T-helper 1 cell treated with Interleukin-12 subunit alpha and Interleukin-12 subunit beta and Interleukin-4 antibody, amounts not matched to agents 30 μg/mL and 1 μg/mL, for 36 hours (primary cell): ENCODE measurements around the gene MRPL54.
"Not testable (repeated sequence)": the region's sequence is repeated elsewhere in the genome, so short reads cannot be mapped to it uniquely, and the experiment has no call there.

Experiments used
- H3K27ac Mint-ChIP-seq: one replicate; pipeline ENCODE4 v1.8.0; 2021; ENCODE audit warnings: mild to moderate bottlenecking, mixed read lengths
- H3K27me3 Mint-ChIP-seq: one replicate; pipeline ENCODE4 v1.8.0; 2021; ENCODE audit warnings: low read depth, mixed read lengths
- H3K36me3 Mint-ChIP-seq: one replicate; pipeline ENCODE4 v1.8.0; 2021; ENCODE audit warnings: low read depth, mixed read lengths
- H3K4me1 Mint-ChIP-seq: one replicate; pipeline ENCODE4 v1.8.0; 2021; ENCODE audit warnings: low read depth, mixed read lengths
- H3K4me3 Mint-ChIP-seq: one replicate; pipeline ENCODE4 v1.8.0; 2021; ENCODE audit warnings: mild to moderate bottlenecking, moderate library complexity, mixed read lengths
- H3K9me3 Mint-ChIP-seq: one replicate; pipeline ENCODE4 v1.8.0; 2021; ENCODE audit warnings: mixed read lengths

The MRPL54 gene

GRCh38 chr19:3814648-3815047 lies 52.2 kb downstream of the MRPL54 start:
- H3K4me3 Mint-ChIP-seq, result no peak overlapping the region
- peak overlapping the region; percentile 75 for H3K27ac Mint-ChIP-seq
- no peaks in the 10 kb centered on the region for H3K27me3 Mint-ChIP-seq
- peaks cover 2% of the 10 kb centered on the region for H3K36me3 Mint-ChIP-seq
- no peaks in the 10 kb centered on the region for H3K9me3 Mint-ChIP-seq
- H3K4me1 Mint-ChIP-seq, result peaks cover 30% of the 10 kb centered on the region

DNA sequence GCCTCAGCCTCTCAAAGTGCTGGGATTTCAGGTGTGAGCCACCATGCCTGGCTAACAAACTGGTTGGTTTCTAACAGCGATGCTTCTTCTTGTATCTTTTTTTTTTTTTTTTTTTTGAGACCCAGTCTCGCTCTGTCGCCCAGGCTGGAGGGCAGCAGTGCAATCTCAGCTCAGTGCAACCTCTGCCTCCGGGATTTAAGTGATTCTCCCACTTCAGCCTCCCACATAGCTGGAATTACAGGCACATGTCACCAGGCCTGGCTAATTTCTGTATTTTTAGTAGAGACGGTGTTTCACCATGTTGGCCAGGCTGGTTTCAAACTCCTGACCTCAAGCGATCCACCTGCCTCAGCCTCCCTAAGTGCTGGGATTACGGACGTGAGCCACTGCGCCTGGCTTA lies 53.7 kb downstream of the MRPL54 start:
- not testable (repeated sequence) for H3K4me3 Mint-ChIP-seq, H3K27ac Mint-ChIP-seq, H3K36me3 Mint-ChIP-seq, H3K27me3 Mint-ChIP-seq, H3K9me3 Mint-ChIP-seq
- H3K4me1 Mint-ChIP-seq, result peaks cover 30% of the 10 kb centered on the region

DNA sequence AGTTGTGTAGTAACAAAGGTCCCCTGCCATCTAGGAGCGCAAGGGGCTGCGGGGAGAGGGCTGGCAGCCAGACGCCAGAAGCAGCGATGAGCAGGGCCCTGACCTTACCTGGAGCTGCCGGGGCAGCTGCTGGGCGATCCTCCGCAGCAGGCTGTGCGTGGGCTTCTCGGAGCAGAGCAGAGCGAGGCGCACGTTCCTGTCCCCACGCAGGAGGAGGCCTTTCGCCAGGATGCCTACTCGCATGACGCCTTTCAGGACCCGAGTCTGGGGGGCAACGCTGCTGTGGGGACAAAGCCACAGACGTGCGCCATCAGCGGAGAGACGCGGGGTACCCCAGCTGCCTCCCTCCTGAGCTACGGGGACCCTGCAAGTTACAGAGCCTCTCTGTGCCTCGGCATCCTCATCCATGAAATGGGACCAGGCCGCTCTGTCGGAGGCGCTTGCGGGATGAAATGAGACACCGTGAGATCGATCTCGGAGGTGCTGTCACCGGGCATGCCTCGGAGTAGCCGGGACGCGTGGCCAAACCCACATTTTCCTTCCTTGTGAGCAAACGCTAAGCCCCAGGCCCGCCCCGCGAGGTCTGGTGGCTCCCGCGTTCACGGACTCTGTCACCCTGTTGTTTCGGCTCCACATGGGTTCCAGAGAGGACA lies 54.2 kb downstream of the MRPL54 start:
- peaks cover 32% of the 10 kb centered on the region for H3K4me1 Mint-ChIP-seq
- H3K36me3 Mint-ChIP-seq, result peaks cover 2% of the 10 kb centered on the region
- H3K4me3 Mint-ChIP-seq, result no peak overlapping the region
- no peak overlapping the region for H3K27ac Mint-ChIP-seq
- H3K27me3 Mint-ChIP-seq, result no peaks in the 10 kb centered on the region
- no peaks in the 10 kb centered on the region for H3K9me3 Mint-ChIP-seq
